GM18907 (cell line): ENCODE data around the gene LRPAP1.
"Not testable (repeated sequence)": the region's sequence is repeated elsewhere in the genome, so short reads cannot be mapped to it uniquely, and the experiment has no call there.

ENCODE experiments used
- ATAC-seq: cut with Tn5 transposase; IDR thresholded peaks from one replicate; pipeline ENCODE4 v1.9.1; 2021; ENCODE audit warnings: mild to moderate bottlenecking, moderate library complexity; ENCODE audit not compliant: unreplicated experiment

The LRPAP1 gene

GRCh38 chr4:3464349-3464905 lies 67.8 kb downstream of the LRPAP1 start:
- ATAC-seq, result no peak

- ATAC-seq, result no peak
Observed at GRCh38 chr4:3463556-3464348, 68.5 kb downstream of the LRPAP1 start.

- no peak for ATAC-seq
Observed at GRCh38 chr4:3462790-3463415, 69.3 kb downstream of the LRPAP1 start, which contains the start of gene DOK7. Gene DOK7, plus strand, starts transcription at chr4:3463306. Its CDS starts 70 bp downstream, at chr4:3463376.

- ATAC-seq, result no peak
Observed at GRCh38 chr4:3462321-3462789, 69.9 kb downstream of the LRPAP1 start.

- no peak for ATAC-seq
Observed at GRCh38 chr4:3461515-3462291, 70.5 kb downstream of the LRPAP1 start.

GRCh38 chr4:3460926-3461325 lies 71.3 kb downstream of the LRPAP1 start:
- no peak for ATAC-seq

- ATAC-seq, result not testable (repeated sequence)
Observed at GRCh38 chr4:3459156-3459555, 73.1 kb downstream of the LRPAP1 start.

GRCh38 chr4:3458371-3458770 lies 73.9 kb downstream of the LRPAP1 start:
- ATAC-seq, result no peak

GRCh38 chr4:3455596-3455995 lies 76.6 kb downstream of the LRPAP1 start:
- not testable (repeated sequence) for ATAC-seq
